ENCODE results near the gene JPT1.

DNA sequence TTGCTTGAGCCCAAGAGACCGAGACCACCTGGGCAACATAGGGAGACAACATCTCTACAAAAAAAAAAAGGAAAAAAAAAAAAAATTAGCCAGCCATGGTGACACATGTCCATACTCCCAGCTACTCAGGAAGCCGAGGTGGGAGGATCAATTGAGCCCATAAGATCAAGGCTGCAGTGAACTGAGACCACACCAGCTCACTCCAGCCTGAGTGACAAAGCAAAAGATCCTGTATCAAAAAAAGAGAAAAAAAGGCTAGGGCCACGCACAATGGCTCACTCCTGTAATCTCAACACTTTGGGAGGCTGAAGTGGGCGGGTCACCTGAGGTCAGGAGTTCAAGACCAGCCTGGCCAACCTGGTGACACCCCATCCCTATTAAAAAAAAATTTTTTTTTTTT is 14.7 kb upstream of the JPT1 start:
- TF ChIP-seq, protein P1, sequence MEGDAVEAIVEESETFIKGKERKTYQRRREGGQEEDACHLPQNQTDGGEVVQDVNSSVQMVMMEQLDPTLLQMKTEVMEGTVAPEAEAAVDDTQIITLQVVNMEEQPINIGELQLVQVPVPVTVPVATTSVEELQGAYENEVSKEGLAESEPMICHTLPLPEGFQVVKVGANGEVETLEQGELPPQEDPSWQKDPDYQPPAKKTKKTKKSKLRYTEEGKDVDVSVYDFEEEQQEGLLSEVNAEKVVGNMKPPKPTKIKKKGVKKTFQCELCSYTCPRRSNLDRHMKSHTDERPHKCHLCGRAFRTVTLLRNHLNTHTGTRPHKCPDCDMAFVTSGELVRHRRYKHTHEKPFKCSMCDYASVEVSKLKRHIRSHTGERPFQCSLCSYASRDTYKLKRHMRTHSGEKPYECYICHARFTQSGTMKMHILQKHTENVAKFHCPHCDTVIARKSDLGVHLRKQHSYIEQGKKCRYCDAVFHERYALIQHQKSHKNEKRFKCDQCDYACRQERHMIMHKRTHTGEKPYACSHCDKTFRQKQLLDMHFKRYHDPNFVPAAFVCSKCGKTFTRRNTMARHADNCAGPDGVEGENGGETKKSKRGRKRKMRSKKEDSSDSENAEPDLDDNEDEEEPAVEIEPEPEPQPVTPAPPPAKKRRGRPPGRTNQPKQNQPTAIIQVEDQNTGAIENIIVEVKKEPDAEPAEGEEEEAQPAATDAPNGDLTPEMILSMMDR (IDR thresholded peaks at IDR 0.05; ENCODE audit: low read depth, low read length) = no peak
- no peak for TF ChIP-seq EZH2phosphoT487 (IDR thresholded peaks at IDR 0.05; ENCODE audit: low read depth)
